Measurements from ENCODE around the gene TAF3.

GRCh38 chr10:7889947-7890542 lies 71.7 kb downstream of the TAF3 start:
- TF ChIP-seq CTCF (IDR thresholded peaks at IDR 0.05) (no peak), POLR2A (IDR thresholded peaks at IDR 0.05) (no peak)
